CD4-positive, alpha-beta T cell (primary cell): ENCODE data around the gene USP6NL. TPM values are rescaled to one million over a fixed set of nuclear protein-coding genes. Genes with fewer than 3 reads are reported as not detected.

Experiments
- ATAC-seq: fragments of 200-7000 bp; cut with Tn5 transposase; one replicate; pipeline ENCODE4 v1.10.0; 2022; ENCODE audit warnings: mild to moderate bottlenecking; ENCODE audit not compliant: poor library complexity
- CTCF ChIA-PET: fragments of 350-600 bp; sonication (Branson Sonifier 250); formaldehyde crosslinking; loops from one replicate; lab custom pipeline; 2021; ENCODE audit warnings: antibody characterized with exemption, inconsistent platforms; lab: Charles Lee
- POLR2A ChIA-PET: fragments of 350-600 bp; sonication (Branson Sonifier 250); formaldehyde crosslinking; loops from one replicate; lab custom pipeline; 2021; ENCODE audit warnings: antibody characterized with exemption, inconsistent platforms; lab: Charles Lee
- DNase-seq, 14 experiments: peaks; one replicate each; pipeline ENCODE4 v3.0.0-alpha.2; 2013 to 2020; ENCODE audit warnings: mixed read lengths in 2 of 14
- H3K27ac ChIP-seq, 2 donors: one replicate each; pipeline versions ENCODE4 v1.5.1 to v1.7.0; 2013; ENCODE audit warnings: low read length in 2 of 2, low read depth in 1 of 2, mild to moderate bottlenecking in 1 of 2
- H3K27me3 ChIP-seq, 2 experiments: 1 replicate in 1 of 2; 2 replicates in 1 of 2; pipeline versions ENCODE4 v1.6.1 to v1.7.0; 2013; ENCODE audit warnings: low read length in 2 of 2, control low read depth in 1 of 2, mild to moderate bottlenecking in 1 of 2, moderate library complexity in 1 of 2; ENCODE audit not compliant: insufficient read depth in 2 of 2, control insufficient read depth in 1 of 2
- H3K36me3 ChIP-seq: one replicate; pipeline ENCODE4 v1.6.1; 2013; ENCODE audit warnings: low read length, control low read depth; ENCODE audit not compliant: insufficient read depth
- H3K4me1 ChIP-seq: one replicate; pipeline ENCODE4 v1.6.1; 2013; ENCODE audit warnings: low read length, control low read depth; ENCODE audit not compliant: insufficient read depth
- H3K4me3 ChIP-seq: one replicate; pipeline ENCODE4 v1.5.1; 2013; ENCODE audit warnings: mild to moderate bottlenecking, low read length, moderate library complexity
- H3K9me3 ChIP-seq, 2 experiments: 1 replicate in 1 of 2; 2 replicates in 1 of 2; pipeline versions ENCODE4 v1.6.1 to v1.7.0; 2013; ENCODE audit warnings: low read length in 2 of 2, mild to moderate bottlenecking in 2 of 2, control low read depth in 1 of 2, moderate library complexity in 1 of 2; ENCODE audit not compliant: control insufficient read depth in 1 of 2, insufficient read depth in 1 of 2
- H3K27ac Mint-ChIP-seq: one replicate; pipeline ENCODE4 v1.8.0; 2020; ENCODE audit warnings: mixed read lengths
- H3K27me3 Mint-ChIP-seq: one replicate; pipeline ENCODE4 v1.8.0; 2021; ENCODE audit warnings: mixed read lengths
- H3K36me3 Mint-ChIP-seq: one replicate; pipeline ENCODE4 v1.8.0; 2021; ENCODE audit warnings: low read depth, mixed read lengths
- H3K4me1 Mint-ChIP-seq: one replicate; pipeline ENCODE4 v1.8.0; 2021; ENCODE audit warnings: low read depth, mixed read lengths
- H3K4me3 Mint-ChIP-seq: one replicate; pipeline ENCODE4 v1.8.0; 2020; ENCODE audit warnings: mild to moderate bottlenecking, mixed read lengths
- H3K9me3 Mint-ChIP-seq: one replicate; pipeline ENCODE4 v1.8.0; 2020; ENCODE audit warnings: mixed read lengths
- CTCF ChIP-seq: fragments of 200-600 bp; IDR thresholded peaks from one replicate; pipeline ENCODE4 v1.8.0; 2022; ENCODE audit warnings: antibody characterized with exemption, mild to moderate bottlenecking
- intact Hi-C, 2 experiments: fragments of 100-400 bp; cut with DNase I in 1 of 2; cut with micrococcal nuclease in 1 of 2; formaldehyde crosslinking; loops; one replicate each; pipeline versions ENCODE4 v1.15.1 to v1.9.0; 2023 to 2025; cut with DNase I, micrococcal nuclease
- total RNA-seq, 174 experiments: library from RNA in 2 of 174; stranded (reverse) in 2 of 174; gene quantifications; one replicate each; pipeline ENCODE4 v1.2.3 and lab custom pipeline; 2021 to 2026

Gene USP6NL
- total RNA-seq, 2 experiments from 2014 or later = 5.2 to 5.6 TPM

GRCh38 chr10:11406746-11407145 lies 204.7 kb downstream of the USP6NL start:
- intact Hi-C loops = loop anchor here in 1 of 2 experiments (5.0 kb wide), 1 partner anchor 74 kb away; no protein-coding TSS in a partner anchor
- Histone ChIP-seq H3K9me3 (peaks cover 0 to 17% of the 10 kb centered on the region in 2 experiments), H3K27me3 (no peaks in the 10 kb centered on the region), H3K4me1 (peaks cover 64% of the 10 kb centered on the region), H3K36me3 (no peaks in the 10 kb centered on the region), H3K27ac (no peak overlapping the region), H3K4me3 (no peak overlapping the region)
- TF ChIP-seq CTCF = no peak
- peaks cover 5% of the 10 kb centered on the region for H3K9me3 Mint-ChIP-seq
- ATAC-seq (no peak), DNase-seq (no peak)
- H3K4me3 Mint-ChIP-seq = no peak overlapping the region
- H3K27ac Mint-ChIP-seq = peak overlapping the region; percentile 67
- POLR2A ChIA-PET = no interaction called here
- H3K27me3 Mint-ChIP-seq = no peaks in the 10 kb centered on the region
- H3K4me1 Mint-ChIP-seq = peaks cover 62% of the 10 kb centered on the region
- CTCF ChIA-PET = no interaction called here
- peaks cover 4% of the 10 kb centered on the region for H3K36me3 Mint-ChIP-seq

- H3K27me3 ChIP-seq = no peaks in the 10 kb centered on the region
- intact Hi-C loops = loop anchor here (5.0 kb wide), 2 partner anchors 38 to 73 kb away; no protein-coding TSS in a partner anchor
- TF ChIP-seq CTCF = no peak
- DNase-seq (no peak), ATAC-seq (no peak)
- H3K4me1 ChIP-seq = peaks cover 79% of the 10 kb centered on the region
- H3K9me3 Mint-ChIP-seq = peaks cover 5% of the 10 kb centered on the region
- no peak overlapping the region for H3K27ac ChIP-seq
- no peaks in the 10 kb centered on the region for H3K27me3 Mint-ChIP-seq
- H3K4me3 Mint-ChIP-seq = peak overlapping the region; percentile 48
- H3K36me3 Mint-ChIP-seq = peaks cover 4% of the 10 kb centered on the region
- H3K4me3 ChIP-seq = no peak overlapping the region
- H3K9me3 ChIP-seq = peaks cover 0 to 17% of the 10 kb centered on the region in 2 experiments
- H3K4me1 Mint-ChIP-seq = peaks cover 73% of the 10 kb centered on the region
- H3K36me3 ChIP-seq = no peaks in the 10 kb centered on the region
- POLR2A ChIA-PET = no interaction called here
- H3K27ac Mint-ChIP-seq = peak overlapping the region; percentile 67
- CTCF ChIA-PET = no interaction called here
Observed at GRCh38 chr10:11404901-11405300, 206.5 kb downstream of the USP6NL start.

Other genes with a start within 250 kb of the USP6NL start
- gene ECHDC3, start 130.7 kb upstream of the USP6NL start, total RNA-seq = 1 to 10 TPM; 1.5 to 1.6 TPM
- 1 to 10 TPM; 1.1 TPM for gene PROSER2, start 211.7 kb upstream of the USP6NL start, total RNA-seq